GM19455 (cell line): ENCODE measurements around the gene TTC23L.
"Not testable (repeated sequence)": the region's sequence is repeated elsewhere in the genome, so short reads cannot be mapped to it uniquely, and the experiment has no call there.

Experiments
- ATAC-seq: cut with Tn5 transposase; IDR thresholded peaks from one replicate; pipeline ENCODE4 v1.9.1; 2021; ENCODE audit not compliant: unreplicated experiment

TTC23L gene

GRCh38 chr5:34838785-34839714 lies at the start of gene TTC23L:
Gene TTC23L (plus strand): TSS chr5:34839164. CDS start chr5:34840672, 1,508 bp downstream.
- peak; percentile 99 for ATAC-seq

- no peak for ATAC-seq
Observed at GRCh38 chr5:34789639-34790038, 49.3 kb upstream of the TTC23L start.

GRCh38 chr5:34790069-34790468 lies 48.9 kb upstream of the TTC23L start:
- no peak for ATAC-seq

- no peak for ATAC-seq
Observed at GRCh38 chr5:34791761-34792244, 47.2 kb upstream of the TTC23L start.

GRCh38 chr5:34802834-34803563 lies 36.0 kb upstream of the TTC23L start:
- no peak for ATAC-seq

GRCh38 chr5:34803974-34804732 lies 34.8 kb upstream of the TTC23L start:
- no peak for ATAC-seq

GRCh38 chr5:34804913-34805312 lies 34.1 kb upstream of the TTC23L start:
- ATAC-seq, result no peak

- ATAC-seq, result no peak
Observed at GRCh38 chr5:34806532-34806931, 32.4 kb upstream of the TTC23L start.

GRCh38 chr5:34811706-34812105 lies 27.3 kb upstream of the TTC23L start:
- ATAC-seq, result no peak

GRCh38 chr5:34813509-34813908 lies 25.5 kb upstream of the TTC23L start:
- ATAC-seq, result no peak

GRCh38 chr5:34817558-34818351 lies 21.2 kb upstream of the TTC23L start:
- ATAC-seq, result no peak

- no peak for ATAC-seq
Observed at GRCh38 chr5:34818717-34819116, 20.2 kb upstream of the TTC23L start.

GRCh38 chr5:34820593-34820992 lies 18.4 kb upstream of the TTC23L start:
- no peak for ATAC-seq

GRCh38 chr5:34822956-34823715 lies 15.8 kb upstream of the TTC23L start:
- ATAC-seq, result no peak

GRCh38 chr5:34826347-34826746 lies 12.6 kb upstream of the TTC23L start:
- ATAC-seq, result no peak

- ATAC-seq, result no peak
Observed at GRCh38 chr5:34827588-34828506, 11.1 kb upstream of the TTC23L start.

- not testable (repeated sequence) for ATAC-seq
Observed at GRCh38 chr5:34830827-34831226, 8.1 kb upstream of the TTC23L start.

- ATAC-seq, result no peak
Observed at GRCh38 chr5:34831303-34831702, 7.7 kb upstream of the TTC23L start.

- no peak for ATAC-seq
Observed at GRCh38 chr5:34832568-34832967, 6.4 kb upstream of the TTC23L start.
